ENCODE data around the gene ITGA7.

Gene ITGA7

GRCh38 chr12:55637467-55637866 lies 70.2 kb downstream of the ITGA7 start:
- DNase-seq = no peak

- no peak for DNase-seq
Observed at GRCh38 chr12:55636853-55637252, 70.9 kb downstream of the ITGA7 start, which contains the start of gene OR10P1. OR10P1 (plus strand) TSS chr12:55636892; CDS start chr12:55636892, 0 bp downstream.

- DNase-seq = no peak
Observed at GRCh38 chr12:55636116-55636655, 71.5 kb downstream of the ITGA7 start.
